KMS-11 (cell line): ENCODE data around the gene RSU1.
A peak's percentile ranks its signal among the peaks of the same experiment; 100 is the strongest.

Experiments used
- H2AFZ ChIP-seq: fragments of 200-600 bp; sonication (generic); 2 replicates; pipeline ENCODE4 v1.6.1; 2016; ENCODE audit warnings: antibody characterized with exemption, mixed run types, low read depth
- H3K27ac ChIP-seq: fragments of 200-600 bp; sonication (generic); 2 replicates; pipeline ENCODE4 v1.6.1; 2016; ENCODE audit warnings: mild to moderate bottlenecking, mixed run types
- H3K27me3 ChIP-seq: fragments of 200-600 bp; sonication (generic); 2 replicates; pipeline ENCODE4 v1.6.1; 2017; ENCODE audit warnings: mild to moderate bottlenecking, low read depth, mixed run types, moderate library complexity; ENCODE audit not compliant: insufficient read depth
- H3K36me3 ChIP-seq: fragments of 200-600 bp; sonication (generic); 2 replicates; pipeline ENCODE4 v1.6.1; 2017; ENCODE audit warnings: mild to moderate bottlenecking, mixed run types; ENCODE audit not compliant: insufficient read depth
- H3K4me1 ChIP-seq: fragments of 200-600 bp; sonication (generic); 2 replicates; pipeline ENCODE4 v1.6.1; 2016; ENCODE audit warnings: mild to moderate bottlenecking, low read depth, mixed run types; ENCODE audit not compliant: poor library complexity, severe bottlenecking
- H3K4me2 ChIP-seq: fragments of 200-600 bp; sonication (generic); 2 replicates; pipeline ENCODE4 v1.7.0; 2016; ENCODE audit warnings: mild to moderate bottlenecking, mixed run types
- H3K4me3 ChIP-seq: fragments of 200-600 bp; sonication (generic); IDR thresholded peaks from 2 replicates; pipeline ENCODE4 v1.6.1; 2017; ENCODE audit warnings: low read depth, low read length, mixed read lengths; ENCODE audit not compliant: insufficient read depth
- H3K79me2 ChIP-seq: fragments of 200-600 bp; sonication (generic); 2 replicates; pipeline ENCODE4 v1.6.1; 2016; ENCODE audit warnings: low read depth, mixed run types; ENCODE audit not compliant: insufficient read depth
- H3K9ac ChIP-seq: fragments of 200-600 bp; sonication (generic); 2 replicates; pipeline ENCODE4 v1.6.1; 2016; ENCODE audit warnings: mild to moderate bottlenecking, mixed run types
- H4K20me1 ChIP-seq: fragments of 200-600 bp; sonication (generic); 2 replicates; pipeline ENCODE4 v1.6.1; 2016; ENCODE audit warnings: mild to moderate bottlenecking, mixed run types; ENCODE audit not compliant: insufficient read depth
- TF ChIP-seq, protein P1 (sequence below): fragments of 200-600 bp; sonication (generic); conservative IDR thresholded peaks from 2 replicates; pipeline ENCODE4 v1.6.1; 2017; ENCODE audit warnings: low read depth, mild to moderate bottlenecking, antibody characterized with exemption, low read length, moderate library complexity, mixed read lengths

Gene RSU1

DNA sequence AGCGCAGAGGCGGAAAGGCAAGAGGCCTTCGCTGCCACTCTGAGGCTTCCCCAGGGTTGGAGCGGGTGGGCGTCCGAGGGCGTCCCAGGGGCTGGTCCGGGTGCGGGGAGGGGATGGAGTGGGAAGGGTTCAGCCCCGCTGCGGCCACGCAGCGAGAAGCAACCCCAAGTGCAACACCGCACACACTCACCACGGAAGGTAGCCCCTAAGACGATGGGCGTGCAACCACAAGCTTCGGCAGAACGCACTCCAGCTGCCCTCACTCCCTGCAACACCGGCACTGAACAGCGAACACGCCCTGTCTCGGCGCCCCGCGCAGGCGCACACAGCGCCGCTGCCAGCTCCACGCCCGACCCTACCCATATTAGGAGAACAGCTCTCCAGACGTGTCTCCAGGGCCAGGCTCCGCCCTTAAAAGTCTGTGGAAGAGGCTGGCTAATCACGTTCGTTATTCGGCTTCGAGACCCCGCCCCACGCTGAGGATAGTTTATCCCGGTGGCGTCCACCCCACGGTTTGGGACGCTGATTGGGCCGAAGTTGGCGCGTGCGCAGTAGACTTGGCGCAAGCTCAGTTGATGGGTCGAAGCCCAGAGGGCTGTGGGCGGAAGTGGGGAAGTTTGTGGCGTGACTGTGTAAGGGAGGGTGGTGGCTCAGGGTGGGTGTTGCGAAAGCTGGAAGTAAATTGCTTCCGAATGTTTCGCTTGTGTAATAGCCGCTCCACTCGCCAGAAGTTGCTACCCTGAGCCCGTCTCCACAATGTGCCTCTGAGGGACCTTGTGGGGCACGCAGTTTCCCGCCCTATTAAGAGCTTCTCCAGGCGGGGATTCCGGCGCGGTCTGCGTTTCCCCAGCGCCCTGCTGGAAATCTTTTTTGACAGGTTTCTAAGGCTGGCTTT, at the start of gene RSU1:
TSS of gene RSU1 (minus strand) at position 300 of the 895 bp plus-strand sequence. CDS start 343 bp downstream, outside the sequence.
- Histone ChIP-seq H4K20me1 (no peaks in the 10 kb centered on the region), H3K4me2 (peak within 1 kb of the TSS; percentile 90), H3K36me3 (no peaks in the 10 kb centered on the region), H3K9ac (peak within 1 kb of the TSS; percentile 89), H3K4me1 (peaks cover 17% of the 10 kb centered on the region), H3K27me3 (no peaks in the 10 kb centered on the region), H3K4me3 (no peak within 1 kb of the TSS), H3K27ac (peak within 1 kb of the TSS; percentile 77), H3K79me2 (peaks cover 4% of the 10 kb centered on the region), H2AFZ (peak within 1 kb of the TSS; percentile 87)
- TF ChIP-seq, protein P1, sequence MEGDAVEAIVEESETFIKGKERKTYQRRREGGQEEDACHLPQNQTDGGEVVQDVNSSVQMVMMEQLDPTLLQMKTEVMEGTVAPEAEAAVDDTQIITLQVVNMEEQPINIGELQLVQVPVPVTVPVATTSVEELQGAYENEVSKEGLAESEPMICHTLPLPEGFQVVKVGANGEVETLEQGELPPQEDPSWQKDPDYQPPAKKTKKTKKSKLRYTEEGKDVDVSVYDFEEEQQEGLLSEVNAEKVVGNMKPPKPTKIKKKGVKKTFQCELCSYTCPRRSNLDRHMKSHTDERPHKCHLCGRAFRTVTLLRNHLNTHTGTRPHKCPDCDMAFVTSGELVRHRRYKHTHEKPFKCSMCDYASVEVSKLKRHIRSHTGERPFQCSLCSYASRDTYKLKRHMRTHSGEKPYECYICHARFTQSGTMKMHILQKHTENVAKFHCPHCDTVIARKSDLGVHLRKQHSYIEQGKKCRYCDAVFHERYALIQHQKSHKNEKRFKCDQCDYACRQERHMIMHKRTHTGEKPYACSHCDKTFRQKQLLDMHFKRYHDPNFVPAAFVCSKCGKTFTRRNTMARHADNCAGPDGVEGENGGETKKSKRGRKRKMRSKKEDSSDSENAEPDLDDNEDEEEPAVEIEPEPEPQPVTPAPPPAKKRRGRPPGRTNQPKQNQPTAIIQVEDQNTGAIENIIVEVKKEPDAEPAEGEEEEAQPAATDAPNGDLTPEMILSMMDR, result no peak

DNA sequence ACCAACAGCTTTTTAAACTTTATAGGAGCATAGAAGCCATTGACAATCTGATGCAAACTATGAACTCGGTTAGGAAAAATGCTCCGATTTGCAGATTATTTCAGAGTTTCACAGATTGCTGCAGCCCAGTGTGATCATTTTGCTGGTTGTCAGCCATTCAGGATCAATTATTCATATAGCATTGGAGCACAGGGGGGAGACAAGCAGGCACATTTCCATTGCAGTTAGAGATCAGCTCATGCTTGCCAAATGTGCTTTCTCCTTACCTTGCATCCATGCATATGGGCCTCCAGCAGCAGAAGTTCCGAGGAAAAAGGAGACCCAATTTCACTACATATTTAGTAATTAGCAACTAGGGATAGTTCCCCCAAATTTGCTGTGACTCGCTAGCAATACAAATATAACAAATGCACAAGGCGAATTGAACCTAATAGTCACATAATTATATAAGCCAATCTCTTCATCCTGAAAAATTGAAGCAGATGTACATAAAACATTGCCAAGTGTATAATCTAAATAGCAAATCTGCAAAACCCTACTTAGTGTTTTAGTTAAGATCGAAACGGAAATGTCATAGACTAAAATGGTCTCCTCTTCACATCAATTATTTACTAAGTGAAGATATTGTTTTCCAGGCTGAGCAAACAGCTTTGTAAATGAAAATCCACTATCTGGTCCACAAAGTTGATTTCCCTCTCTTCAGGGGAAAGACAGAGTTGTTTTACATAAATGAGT, 49.5 kb upstream of the RSU1 start:
- H2AFZ ChIP-seq, result no peak overlapping the region
- no peaks in the 10 kb centered on the region for H3K4me1 ChIP-seq
- H3K4me2 ChIP-seq, result no peak overlapping the region
- no peaks in the 10 kb centered on the region for H4K20me1 ChIP-seq
- no peaks in the 10 kb centered on the region for H3K79me2 ChIP-seq
- TF ChIP-seq, protein P1, result no peak
- no peak overlapping the region for H3K9ac ChIP-seq
- H3K27me3 ChIP-seq, result no peaks in the 10 kb centered on the region
- H3K4me3 ChIP-seq, result no peak overlapping the region
- no peak overlapping the region for H3K27ac ChIP-seq
- H3K36me3 ChIP-seq, result no peaks in the 10 kb centered on the region

DNA sequence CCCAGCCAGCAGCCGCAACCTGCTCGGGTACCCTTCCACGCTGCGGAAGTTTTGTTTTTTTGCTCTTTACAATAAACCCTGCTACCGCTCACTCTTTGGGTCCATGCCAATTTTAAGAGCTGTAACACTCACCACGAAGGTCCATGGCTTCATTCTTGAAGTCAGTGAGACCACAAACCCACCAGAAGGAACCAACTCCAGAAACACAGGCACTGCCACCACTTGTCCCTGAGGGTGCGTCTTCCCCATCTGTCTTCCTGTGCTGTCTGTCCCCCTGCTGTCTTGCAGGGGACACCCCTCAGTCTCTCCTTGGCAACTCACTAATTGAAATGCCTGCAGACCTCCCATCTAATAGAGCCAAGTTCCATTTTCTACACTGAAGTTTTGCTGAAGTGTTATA, 48.5 kb upstream of the RSU1 start:
- no peak overlapping the region for H3K9ac ChIP-seq
- H3K4me2 ChIP-seq, result no peak overlapping the region
- H3K4me1 ChIP-seq, result no peaks in the 10 kb centered on the region
- H3K4me3 ChIP-seq, result no peak overlapping the region
- H3K27ac ChIP-seq, result no peak overlapping the region
- H4K20me1 ChIP-seq, result no peaks in the 10 kb centered on the region
- no peak overlapping the region for H2AFZ ChIP-seq
- TF ChIP-seq, protein P1, result no peak
- no peaks in the 10 kb centered on the region for H3K36me3 ChIP-seq
- no peaks in the 10 kb centered on the region for H3K27me3 ChIP-seq
- H3K79me2 ChIP-seq, result no peaks in the 10 kb centered on the region

DNA sequence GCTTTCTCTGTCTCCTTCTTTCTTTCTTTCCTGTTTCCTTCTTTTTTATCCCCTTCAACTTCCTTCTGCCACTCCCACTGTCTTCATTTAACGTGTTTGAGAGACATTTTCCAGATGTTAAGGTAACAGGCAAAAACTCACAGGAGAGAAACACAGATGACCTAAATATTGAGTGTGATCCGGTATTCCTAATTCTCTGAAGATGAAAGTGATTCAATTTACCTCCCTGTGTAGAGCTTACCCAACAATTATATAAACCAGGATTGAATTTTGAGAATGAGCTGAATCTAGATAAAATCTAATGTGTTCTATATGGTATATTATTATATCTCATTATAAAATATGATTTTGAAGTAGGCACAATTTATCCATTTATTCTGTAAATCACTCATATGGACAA, 46.5 kb upstream of the RSU1 start:
- Histone ChIP-seq H3K27me3 (no peaks in the 10 kb centered on the region), H3K79me2 (no peaks in the 10 kb centered on the region), H3K36me3 (no peaks in the 10 kb centered on the region), H3K27ac (no peak overlapping the region), H3K9ac (no peak overlapping the region), H3K4me1 (no peaks in the 10 kb centered on the region), H4K20me1 (no peaks in the 10 kb centered on the region), H3K4me2 (no peak overlapping the region), H2AFZ (no peak overlapping the region), H3K4me3 (no peak overlapping the region)
- TF ChIP-seq, protein P1, result no peak
